Activated T-helper 9 cell treated with anti-CD3 and anti-CD28 coated beads, Interleukin-2, amount 50 U/mL, for 16 hours (primary cell): ENCODE data around the gene MRPL33.

ENCODE experiments used
- DNase-seq: peaks from one replicate; pipeline ENCODE4 v3.0.0-alpha.2; 2020; ENCODE audit warnings: low read depth

The MRPL33 gene

GRCh38 chr2:27776696-27777095 lies 5.2 kb downstream of the MRPL33 start:
- DNase-seq = no peak

GRCh38 chr2:27779417-27780055 lies 8.0 kb downstream of the MRPL33 start:
- DNase-seq = no peak

- no peak for DNase-seq
These were observed 10.0 kb downstream of the MRPL33 start for GRCh38 chr2:27781496-27781895.

GRCh38 chr2:27782701-27783100 lies 11.2 kb downstream of the MRPL33 start:
- no peak for DNase-seq

DNA sequence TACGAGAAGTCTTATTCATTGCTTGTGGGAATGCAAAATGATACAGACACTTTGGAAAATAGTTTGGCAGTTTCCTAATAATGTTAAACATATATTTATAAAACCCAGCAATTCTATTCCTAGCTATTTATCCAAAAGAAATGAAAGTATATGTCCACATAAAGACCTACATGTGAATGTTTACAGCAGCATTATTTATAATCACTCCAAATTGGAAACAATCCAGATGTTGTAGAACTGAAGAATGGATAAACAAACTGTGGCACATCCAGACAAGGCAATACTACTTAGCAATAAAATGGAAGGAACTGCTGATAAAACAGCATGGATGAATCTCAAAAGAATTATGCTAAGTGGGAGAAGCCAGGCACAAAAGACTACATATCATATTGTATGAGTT lies 19.3 kb downstream of the MRPL33 start:
- DNase-seq = no peak

- no peak for DNase-seq
These were observed 21.2 kb downstream of the MRPL33 start for GRCh38 chr2:27792759-27793158.

DNA sequence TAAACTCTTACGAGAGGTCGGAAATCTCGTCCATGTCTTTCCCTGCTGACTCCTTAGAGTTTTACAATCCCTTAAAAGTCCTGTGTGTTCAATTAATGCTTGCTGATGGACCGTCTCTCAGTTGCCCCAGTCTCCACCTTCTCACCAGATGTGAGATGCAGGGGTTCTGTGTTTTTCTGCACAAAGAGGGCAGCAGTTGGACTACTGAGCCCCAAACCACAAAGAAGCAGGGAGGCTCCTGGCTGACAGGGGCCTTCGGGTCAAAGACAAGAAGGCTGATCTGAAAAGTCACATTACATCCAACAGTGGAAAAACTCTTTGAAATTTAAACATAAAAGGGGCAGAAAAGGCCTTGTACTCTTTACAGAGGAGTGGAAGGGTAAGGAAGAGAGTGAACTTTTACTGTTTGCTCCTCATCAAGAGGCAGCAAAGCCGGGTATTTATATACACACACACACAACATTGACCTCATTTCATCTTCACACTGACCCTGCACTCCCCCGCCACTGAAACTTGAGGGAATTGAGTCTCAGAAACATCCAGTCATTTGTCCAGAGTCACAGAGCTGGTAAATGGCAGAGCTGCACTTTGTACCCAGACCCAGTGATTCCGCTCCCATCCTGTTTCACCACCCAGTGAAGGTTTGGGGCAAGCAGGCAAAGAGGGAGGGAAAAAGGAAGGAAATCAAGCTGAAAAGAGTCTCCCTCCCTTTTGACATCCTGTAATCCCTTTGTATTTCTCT lies 23.7 kb downstream of the MRPL33 start:
- no peak for DNase-seq

GRCh38 chr2:27795868-27796277 lies 24.4 kb downstream of the MRPL33 start:
- DNase-seq = no peak

DNA sequence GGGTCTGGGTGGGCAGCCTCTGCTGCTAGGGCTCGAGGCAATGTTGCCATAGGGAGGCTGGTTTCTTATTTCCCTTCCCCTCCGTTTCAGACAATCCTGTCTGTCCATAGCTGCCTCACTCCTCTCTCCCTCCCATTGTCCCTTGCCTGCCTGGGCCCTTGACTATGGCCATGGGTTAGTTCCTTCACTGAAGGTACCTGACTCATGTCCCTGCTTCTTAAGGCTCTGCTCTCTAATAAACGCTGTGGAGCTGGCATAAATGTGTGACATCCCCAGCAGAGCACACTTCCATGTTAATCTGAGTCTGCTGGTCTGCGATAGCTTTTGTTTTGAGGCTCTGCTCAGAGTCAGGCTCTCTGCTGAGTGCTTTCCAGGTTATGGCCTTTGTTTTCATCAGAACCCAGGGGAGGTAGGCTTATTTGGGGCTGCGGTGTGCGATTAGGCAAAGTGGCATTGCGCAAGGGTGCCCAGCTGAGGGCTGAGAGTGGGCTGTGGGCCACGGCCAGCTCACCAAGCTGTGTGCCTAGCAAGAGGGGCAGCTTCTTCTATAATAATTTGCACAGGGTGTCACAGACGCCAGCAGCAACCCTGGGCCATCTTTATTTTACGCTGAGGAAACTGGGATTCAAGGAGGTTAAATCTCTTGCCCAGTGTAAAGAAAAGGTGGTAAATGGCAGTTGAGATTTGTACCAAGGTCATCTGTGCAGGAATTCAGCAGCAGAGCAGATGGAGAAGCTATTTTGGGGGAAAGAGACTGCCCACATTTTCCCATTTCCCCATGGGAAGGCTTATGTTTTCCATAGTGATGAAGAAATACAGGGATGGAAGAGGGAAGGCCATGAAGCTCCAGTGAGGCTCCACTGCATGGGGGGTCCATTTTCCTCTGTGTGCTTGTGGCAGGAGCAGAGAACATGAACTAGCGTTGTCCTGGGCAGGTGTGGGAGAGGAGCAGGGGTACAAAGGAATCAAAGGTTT lies 25.6 kb downstream of the MRPL33 start:
- DNase-seq = no peak

DNA sequence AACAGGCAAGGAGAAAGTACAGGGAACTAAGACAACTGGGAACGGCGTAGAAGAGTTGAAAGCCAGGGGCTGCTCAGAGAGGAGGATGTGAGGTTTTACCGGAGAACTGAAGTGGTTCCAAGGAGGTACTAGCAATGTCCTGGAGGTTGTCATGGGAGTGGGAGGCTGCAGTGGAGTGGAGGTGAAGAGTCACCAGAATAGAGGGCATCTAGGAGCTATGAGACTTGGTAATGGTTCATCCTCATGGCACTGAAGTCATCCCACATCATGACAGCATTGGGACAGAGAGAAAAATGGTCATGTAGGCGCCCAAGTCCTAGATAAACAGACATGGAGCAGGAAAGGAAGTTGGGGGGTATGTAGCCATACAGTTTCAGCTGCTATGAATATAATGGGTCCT lies 26.3 kb downstream of the MRPL33 start:
- no peak for DNase-seq

DNA sequence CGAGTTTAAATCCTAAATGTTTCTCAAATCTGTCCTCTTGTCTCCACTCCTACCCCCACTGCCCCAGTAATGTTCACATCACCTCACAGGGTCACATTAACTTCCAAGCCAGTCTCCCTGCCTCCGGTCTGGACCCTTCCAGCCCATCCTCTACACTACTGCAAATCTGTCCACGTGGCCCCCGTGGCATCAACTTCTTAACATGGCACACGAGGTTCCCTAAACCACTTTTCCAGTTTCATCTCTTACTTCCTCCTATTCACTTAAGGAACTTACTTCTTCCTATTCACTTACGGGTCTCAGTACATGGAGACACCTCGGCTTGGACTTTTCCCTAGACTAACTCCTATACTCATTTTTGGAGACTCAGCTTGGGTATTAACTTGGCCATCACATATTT lies 27.0 kb downstream of the MRPL33 start:
- no peak for DNase-seq

DNA sequence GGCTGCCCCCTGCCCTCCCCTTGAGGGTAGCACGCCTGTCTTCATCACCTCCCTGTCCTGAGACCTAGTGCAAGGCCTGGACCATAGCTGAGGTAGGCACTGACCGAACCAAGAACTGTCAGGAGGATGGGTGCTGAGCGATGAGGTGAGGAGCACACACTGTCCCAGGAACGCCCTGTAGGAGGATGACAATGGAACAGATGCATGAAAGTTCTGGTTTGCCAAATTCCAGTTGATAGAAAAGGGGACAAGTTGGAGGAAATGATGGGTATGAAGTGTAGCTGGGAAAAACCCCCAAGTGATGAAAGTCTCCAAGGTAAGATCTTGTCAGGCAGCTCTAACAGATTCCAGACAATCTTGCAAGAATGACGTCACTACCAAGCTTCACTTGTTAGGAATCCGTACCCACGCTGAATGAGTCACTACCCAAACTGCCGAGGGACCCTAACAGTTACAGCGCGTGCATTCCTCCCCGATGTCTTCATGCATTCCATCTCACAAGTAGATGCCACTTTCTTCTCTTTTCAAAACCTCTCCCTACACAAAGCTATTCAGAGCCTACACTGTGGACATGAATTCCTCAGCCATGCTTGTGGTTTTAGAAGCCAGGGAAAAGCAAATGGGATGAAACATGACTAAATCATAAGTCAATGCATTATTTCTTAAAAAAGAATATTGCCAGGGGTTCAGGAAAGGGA lies 27.6 kb downstream of the MRPL33 start:
- no peak for DNase-seq

- no peak for DNase-seq
These were observed 28.1 kb downstream of the MRPL33 start for GRCh38 chr2:27799646-27800010.

DNA sequence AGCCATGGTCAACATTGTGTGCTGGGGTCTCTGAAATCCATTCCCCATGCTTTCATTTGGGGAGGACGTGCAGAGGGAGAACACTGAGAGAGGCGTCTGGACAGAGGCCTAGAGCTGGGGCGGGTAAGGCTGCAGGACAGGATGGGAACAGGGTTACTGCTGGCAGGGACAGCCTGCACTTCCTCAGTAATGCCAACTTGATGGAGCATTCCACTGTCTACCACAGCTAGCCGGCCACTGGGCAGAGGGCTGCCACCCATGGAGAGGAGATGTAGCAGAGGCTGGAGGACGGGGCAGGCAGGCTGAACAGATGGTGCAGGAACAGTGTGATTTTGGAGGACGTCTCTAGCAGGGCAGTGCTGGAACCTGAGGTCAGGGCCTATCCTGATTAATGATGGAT lies 29.3 kb downstream of the MRPL33 start:
- DNase-seq = no peak

DNA sequence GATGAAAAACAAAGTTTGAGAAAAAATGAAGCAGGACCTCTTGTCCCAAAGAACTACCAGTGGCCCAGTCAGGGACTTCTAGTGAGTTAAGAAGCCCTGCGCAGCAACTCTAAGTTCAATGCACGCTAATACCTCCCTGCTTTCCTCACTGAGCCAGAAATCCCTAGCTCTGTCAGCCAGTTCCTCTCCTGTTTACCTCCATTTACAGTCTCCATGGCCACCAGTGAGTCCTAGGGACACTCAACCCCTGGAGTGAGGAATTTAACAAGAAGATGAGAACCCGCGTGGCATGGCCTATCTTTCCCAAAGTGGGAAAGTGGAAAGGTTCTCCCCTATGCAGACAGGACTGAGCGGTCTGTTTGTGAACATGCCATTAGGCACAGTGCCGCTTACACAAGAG lies 31.0 kb downstream of the MRPL33 start:
- DNase-seq = no peak

GRCh38 chr2:27803046-27803445 lies 31.5 kb downstream of the MRPL33 start:
- no peak for DNase-seq

- no peak for DNase-seq
These were observed 32.6 kb downstream of the MRPL33 start for GRCh38 chr2:27804146-27804545.

GRCh38 chr2:27805180-27805579 lies 33.7 kb downstream of the MRPL33 start:
- DNase-seq = no peak

DNA sequence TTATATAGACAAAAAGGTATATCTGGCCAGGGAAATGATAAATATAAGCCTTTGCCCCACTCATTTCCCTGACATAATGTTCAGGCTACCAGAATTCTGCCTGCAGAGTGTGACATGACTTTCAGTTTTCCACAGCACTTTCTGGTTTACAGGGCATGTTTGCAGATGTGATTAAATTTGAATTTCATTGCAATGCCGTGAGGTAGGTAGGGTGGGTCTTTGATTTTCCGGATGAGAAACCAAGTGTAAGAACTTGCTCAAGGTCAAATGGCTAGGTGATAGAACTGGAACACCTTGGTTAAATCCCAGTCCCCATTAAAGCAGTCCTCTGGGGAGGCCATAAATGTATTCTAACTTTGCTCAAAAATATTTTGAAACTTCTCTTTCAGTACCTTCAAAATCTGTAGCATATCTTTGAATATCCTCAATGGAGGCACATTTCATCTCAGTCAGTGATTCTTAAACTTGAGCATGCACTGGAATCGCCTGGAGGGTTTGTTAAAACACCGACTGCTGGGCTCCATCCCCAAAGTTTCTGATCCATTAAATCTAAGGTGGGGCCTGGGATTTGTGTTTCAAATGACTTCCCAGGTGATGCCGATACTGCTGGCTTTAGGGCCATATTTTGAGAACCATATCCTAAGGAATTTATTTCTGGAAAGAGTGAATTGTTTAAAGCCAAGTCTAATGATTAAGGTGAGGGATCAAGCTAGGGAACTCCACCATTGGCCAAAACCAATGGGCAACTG lies 35.0 kb downstream of the MRPL33 start:
- DNase-seq = no peak

- no peak for DNase-seq
These were observed 36.0 kb downstream of the MRPL33 start for GRCh38 chr2:27807476-27807875.

- DNase-seq = no peak
These were observed 36.9 kb downstream of the MRPL33 start for GRCh38 chr2:27808418-27808817.
